GM12801 (cell line): Measurements from ENCODE around the gene AFAP1.

Experiments used
- CTCF ChIP-seq: IDR thresholded peaks from one replicate; pipeline ENCODE4 v1.5.1; 2011; ENCODE audit warnings: control low read depth; ENCODE audit not compliant: insufficient read length; ENCODE audit errors: extremely low read depth

AFAP1 gene

GRCh38 chr4:7801001-7801400 is 138.7 kb downstream of the AFAP1 start:
- TF ChIP-seq CTCF = no peak

DNA sequence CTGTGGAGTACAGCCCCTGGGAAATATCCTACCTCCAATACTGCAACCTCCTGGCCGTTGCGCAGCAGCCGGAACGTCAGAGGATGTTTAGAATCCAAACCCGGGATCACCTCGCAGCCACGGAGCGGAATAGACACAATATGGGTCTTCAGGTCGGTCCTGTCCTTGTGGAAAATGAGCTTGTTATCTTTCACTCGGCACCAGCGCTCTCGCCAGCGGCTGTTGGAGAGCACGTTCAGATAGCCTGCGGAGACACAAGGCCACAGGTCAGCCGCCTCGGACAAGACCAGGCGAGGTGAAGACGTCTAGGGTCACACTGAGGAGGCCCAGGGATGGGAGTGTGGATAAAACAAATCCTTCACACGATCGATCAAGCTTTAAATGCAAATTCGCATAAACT is 139.3 kb downstream of the AFAP1 start:
- TF ChIP-seq CTCF = no peak

DNA sequence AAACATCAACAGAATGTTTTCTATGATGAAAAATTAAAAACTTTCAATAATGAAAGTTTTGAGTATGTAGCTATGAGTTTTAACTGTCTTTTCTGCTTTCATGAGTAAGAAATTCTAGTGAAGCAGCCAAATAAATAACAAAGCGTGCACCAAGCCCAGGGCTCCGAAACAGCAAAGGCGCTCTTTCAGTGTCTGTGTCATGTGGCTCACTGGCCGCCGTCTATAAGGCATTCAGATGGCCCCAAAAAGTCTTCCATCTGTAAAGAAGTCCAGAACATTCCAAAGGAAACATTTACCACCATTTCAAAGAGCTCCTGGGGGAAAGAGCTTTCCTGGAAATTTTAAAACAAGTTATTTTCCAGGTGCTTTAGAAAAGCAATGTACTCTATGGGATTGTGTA is 139.9 kb downstream of the AFAP1 start:
- TF ChIP-seq CTCF = no peak

- TF ChIP-seq CTCF = no peak
Measured at GRCh38 chr4:7799306-7799705, 140.4 kb downstream of the AFAP1 start.

DNA sequence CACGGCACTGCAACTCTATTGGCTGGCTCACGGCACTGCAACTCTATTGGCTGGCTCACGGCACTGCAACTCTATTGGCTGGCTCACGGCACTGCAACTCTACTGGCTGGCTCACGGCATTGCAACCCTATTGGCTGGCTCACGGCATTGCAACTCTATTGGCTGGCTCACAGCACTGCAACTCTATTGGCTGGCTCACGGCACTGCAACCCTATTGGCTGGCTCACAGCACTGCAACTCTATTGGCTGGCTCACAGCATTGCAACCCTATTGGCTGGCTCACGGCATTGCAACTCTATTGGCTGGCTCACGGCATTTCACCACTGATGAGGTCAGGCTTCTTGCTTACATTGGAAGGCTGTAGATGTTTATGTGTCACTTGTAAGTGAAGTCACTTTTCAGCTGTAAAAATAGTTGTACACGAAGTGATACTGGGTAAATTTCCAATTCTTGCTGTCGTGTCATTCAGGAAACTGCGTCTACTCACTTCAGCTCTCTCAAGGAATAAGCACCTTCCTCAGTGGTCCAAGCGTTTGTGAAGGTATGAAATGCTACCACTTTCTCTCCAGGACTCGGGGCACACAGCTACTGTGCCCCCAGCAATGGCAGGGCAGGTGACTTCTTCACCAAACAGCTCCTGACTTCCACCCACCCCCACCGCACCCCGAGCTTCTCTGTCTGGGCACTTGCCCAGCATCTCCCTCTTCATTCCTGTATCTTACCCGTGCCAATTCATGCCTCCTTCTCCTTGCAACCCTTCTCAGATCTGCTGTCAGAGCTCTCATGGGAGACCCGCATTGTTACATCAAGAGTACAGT is 141.3 kb downstream of the AFAP1 start:
- TF ChIP-seq CTCF = no peak

- no peak for TF ChIP-seq CTCF
Measured at GRCh38 chr4:7797330-7797729, 142.3 kb downstream of the AFAP1 start.

DNA sequence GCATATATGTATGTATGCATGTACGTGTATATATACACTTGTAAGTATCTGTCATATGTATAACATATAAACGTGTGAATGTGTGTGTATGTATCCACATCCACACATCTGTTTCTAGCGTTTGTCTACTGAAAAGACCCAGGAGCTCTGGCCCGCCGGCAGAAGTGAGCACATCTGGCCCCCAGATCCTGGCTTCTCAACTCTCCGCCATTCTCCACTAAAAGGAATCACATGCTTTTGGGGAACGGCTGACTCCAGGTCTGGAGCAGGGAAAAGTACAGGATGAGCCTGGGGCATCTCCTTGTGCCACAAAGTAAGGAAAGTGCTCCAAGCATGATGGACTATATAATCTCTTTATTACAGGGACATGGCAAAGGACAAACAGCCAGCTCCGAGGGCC is 143.7 kb downstream of the AFAP1 start:
- no peak for TF ChIP-seq CTCF
